ENCODE data around the gene PLEKHA5. TPM values are rescaled to one million over a fixed set of nuclear protein-coding genes. Genes with fewer than 3 reads are reported as not detected.
"Not testable (repeated sequence)": the region's sequence is repeated elsewhere in the genome, so short reads cannot be mapped to it uniquely, and the experiment has no call there.

Gene PLEKHA5
- polyA plus RNA-seq, 1 donor, result 14.7 TPM

DNA sequence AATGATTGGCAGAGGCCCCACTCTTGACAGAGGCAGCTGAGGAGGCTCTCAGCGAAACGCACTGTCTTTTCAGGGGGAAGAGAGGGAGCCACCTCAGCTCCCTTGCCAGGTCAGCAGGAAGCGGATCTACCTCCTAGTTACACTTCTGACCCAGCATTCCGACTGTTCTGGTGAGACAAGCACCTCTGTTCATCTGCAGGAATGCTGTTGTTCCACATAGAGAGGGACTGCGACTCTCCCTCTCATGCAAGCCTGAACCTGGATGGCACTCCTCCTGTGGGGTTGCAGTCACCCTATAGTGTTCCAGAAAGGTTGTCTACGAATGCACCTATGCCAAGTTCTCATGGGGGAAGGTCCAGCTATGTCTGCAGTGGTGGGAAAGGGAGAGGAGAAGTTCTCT, 272.7 kb downstream of the PLEKHA5 start:
- DNase-seq (ENCODE audit: low read depth), result no peak

DNA sequence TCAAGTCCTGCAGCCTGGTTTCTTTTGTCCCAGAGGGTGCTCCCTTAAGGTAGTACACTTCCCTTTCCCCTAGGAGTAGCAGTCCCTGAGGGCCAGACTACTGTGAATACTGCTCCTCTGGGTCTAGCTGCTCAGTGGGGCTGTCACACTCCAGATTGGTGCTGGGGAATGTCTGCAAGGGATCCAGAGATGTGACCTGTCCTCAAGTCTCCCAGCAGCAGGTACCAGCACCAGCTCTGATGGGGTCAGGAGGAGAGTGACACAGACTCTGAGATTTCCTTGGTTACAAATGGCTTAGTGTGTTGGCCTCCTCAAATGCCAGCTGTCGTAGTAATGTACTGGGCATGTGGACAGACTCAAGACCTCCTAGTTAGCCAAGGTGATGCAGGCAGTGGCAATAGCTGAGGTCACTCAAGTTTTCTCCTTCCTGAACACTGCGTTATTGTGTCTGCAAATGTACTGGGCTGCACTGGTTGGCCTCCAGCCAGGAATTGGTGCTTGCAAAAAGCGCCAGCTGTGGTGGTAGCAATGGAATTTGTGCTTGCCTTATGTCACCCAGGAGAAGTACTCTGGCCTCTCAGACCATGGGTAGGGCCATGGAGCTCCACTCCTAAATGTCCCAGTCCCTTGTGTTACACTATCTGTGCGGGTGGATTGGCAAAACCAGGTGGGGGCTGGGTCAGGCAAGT, 273.4 kb downstream of the PLEKHA5 start:
- no peak for DNase-seq (ENCODE audit: low read depth)

DNA sequence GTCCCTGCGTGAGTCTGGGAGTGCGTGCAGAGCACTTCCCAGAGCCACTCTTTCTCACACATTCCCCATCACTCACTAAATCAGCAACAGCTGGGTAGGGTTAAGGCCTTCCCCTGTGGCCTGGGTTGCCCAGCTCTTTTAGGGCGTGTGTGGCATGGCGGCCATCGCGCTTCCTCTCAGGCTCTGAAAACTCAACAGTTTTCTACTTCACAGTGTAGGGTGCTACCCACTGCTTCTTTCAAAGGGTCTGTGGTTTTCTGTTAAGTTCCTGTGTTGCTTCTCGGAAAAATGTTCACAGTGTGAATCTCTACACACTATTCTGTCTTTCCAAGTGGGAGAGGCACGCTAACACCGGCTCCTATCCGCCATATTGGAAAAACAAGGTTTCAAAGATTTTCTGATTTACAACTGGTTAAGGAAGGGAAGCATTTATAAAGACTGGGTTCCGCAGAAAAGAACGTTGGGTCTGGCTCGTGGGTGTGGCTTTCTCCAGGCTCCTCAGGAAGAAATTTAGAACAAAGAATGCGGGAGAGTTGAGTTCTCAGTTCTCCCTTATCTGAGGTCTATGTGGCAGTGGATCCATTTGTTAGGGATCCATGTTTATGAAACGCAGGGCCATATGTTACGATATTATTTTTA, 274.8 kb downstream of the PLEKHA5 start:
- DNase-seq (ENCODE audit: low read depth), result no peak

DNA sequence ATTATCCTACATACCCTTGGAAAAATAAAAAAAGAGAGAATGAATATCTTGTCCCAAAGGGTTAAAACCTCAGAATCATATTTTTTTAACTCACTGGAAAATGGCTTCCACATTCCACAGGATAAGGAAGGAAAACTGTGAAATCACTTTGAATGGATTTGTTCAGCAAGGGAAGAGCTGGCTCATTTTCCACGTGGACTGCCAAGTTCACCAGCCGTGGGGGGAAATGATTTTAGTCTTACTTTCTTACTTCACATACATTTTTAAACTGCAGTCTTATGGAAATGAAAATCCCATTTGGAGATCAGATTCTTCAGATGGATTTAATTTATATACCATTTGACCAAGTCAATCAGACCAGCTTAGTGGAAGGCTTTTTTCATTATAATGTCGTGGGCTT, 279.8 kb downstream of the PLEKHA5 start:
- DNase-seq (ENCODE audit: low read depth), result no peak

DNA sequence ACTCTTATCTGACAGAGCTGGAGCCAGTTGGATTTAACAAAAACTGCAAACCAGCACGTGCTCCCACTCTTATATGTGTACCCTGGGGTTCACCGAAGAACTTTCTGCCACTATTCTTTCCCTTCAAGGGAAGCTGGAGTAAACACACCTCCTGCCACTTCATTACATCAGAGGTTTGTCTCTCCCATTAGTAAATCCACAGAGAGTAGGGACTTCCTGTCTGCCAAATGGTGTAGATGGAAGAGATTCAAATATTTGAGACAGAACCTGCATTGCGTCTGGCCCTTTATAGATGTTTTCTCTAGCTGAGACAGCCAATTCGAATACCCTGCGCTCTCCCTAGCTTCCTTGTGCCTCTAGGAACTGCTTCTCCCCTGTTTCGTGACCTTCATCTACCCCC, 280.7 kb downstream of the PLEKHA5 start:
- DNase-seq (ENCODE audit: low read depth), result no peak

DNA sequence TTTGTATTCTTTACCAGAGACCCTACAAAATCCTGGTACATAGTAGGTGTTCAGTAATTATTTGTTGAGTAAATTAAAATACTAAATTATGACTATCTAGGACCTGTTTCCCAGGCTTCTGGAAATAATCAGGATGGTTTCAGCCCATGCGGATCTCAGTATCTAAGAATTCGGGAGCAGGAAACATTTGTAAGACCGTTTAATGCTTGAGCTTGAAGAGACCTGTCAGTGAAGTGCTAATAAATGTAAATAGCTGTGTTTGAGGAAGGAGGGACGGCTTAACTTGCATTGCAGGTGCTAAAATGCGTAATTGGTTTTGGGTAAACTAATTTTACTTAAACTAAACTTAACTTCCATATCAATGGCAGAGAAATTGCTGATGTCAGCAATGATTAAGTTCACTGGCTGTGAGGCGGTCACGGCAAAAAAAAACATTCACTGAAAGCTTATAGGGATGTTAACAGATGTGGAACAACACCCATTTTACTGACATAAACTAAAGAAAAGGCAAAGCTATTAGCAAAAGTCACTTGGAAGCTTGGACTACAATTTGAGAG, 281.2 kb downstream of the PLEKHA5 start:
- no peak for DNase-seq (ENCODE audit: low read depth)

DNA sequence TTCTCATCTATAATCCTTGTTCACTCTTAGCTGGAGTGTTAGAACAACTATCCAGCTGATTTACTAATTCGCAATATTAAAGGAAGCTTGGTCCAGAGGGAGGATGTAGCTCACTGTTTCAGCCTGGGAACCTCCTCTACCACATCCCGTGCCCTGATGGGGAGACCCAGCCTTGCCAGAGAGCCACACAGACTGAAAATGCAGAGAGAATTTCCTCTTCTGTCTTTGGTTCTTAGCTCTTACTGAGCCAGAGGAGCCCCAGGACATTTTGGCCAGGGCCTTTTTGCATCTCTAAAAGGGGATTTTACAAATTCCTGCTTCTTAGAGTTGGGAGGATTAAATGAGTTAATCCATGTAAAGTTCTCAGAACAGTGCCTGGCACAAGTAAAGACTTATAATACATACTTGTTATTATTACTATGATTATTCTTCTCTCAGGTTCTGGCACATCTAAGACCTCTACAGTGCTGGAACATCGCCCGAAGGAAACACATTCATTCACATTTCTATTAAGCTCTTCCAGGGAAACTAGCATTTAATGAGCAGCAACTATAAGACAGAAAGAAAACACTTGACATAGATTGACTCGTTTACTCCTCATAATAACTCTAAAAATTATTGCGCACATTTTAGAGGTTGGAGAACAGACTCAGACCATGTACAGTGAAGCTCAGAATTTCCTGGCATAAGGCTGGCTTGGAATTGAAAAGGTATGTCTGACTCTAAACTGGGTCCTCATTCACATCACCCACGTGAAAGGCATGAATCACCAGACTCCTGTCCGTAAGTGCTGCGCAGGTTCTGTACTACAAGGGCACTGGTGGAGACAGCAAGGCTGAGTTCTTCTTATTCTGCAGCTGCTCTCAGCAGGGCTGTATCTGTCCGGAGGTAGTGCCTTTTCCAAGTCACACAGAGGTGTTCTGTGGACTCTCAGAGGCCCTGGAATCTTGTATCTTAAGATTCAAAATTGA, 282.0 kb downstream of the PLEKHA5 start:
- DNase-seq (ENCODE audit: low read depth), result no peak

DNA sequence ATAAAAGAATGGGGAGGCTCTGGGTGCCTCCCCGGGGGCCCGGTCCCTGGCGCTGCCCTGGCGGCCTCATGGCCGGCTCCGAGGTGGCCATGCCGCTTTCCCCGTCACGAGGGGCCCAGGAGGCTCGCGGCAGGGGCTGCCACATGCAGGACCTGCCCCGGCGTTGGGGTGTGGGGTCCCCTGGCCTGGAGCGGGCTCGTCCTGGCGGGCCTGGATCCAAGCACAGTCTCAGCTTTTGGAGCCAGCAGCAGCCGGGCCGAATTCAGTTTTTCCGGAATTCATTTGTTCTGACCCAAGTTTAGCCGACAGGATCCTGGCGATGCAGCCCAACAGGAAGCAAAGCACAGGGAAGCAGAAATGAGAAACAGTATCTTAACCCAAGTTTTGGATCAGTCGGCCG, 283.3 kb downstream of the PLEKHA5 start:
- no peak for DNase-seq (ENCODE audit: low read depth)

DNA sequence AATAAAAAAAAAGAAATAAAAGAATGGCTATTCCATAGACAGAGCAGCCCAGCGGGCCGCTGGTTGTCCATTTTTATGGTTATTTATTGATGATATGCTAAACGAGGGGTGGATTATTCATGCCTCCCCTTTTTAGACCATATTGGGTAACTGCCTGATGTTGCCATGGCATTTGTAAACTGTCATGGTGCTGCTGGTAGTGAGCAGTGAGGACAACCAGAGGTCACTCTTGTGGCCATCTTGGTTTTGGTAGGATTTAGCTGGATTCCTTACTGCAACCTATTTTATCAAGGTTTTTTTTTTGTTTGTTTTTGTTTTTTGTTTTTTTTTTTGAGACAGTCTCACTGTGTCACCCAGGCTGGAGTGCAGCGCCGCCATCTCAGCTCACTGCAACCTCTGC, 284.0 kb downstream of the PLEKHA5 start:
- DNase-seq (ENCODE audit: low read depth), result not testable (repeated sequence)

DNA sequence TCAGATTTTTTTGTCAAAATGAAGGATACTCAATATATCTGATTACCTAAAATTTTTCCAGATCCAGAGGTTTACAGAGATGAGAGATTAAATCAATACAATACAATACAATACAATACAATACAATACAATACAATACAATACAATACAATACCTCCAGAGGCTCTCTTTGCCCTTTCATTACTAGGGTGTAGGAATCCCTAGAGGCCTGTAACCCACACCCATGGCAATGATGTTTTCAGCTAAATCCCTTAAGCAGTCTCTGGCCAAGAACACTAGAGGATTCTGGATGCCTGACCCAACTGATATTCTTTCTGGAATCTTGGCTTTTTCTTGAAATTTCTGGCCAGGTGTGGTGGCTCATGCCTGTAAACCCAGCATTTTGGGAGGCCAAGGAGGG, 286.0 kb downstream of the PLEKHA5 start:
- no peak for DNase-seq (ENCODE audit: low read depth)

DNA sequence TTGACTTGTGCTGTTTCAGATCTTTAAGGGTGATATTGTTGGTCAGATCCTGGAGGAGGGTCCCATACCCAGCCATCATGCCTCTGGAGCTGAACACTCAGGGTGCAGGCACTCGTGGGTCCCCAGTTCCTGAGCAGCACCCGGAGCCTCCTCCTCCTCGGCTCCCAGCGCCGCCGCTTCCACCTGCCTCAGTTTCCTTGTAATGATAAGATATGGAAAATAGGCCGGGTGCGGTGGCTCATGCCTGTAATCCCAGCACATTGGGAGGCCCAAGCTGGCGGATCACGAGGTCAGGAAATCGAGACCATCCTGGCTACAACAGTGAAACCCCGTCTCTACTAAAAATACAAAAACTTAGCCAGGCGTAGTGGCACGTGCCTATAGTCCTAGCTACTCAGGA, 289.6 kb downstream of the PLEKHA5 start:
- no peak for DNase-seq (ENCODE audit: low read depth)

DNA sequence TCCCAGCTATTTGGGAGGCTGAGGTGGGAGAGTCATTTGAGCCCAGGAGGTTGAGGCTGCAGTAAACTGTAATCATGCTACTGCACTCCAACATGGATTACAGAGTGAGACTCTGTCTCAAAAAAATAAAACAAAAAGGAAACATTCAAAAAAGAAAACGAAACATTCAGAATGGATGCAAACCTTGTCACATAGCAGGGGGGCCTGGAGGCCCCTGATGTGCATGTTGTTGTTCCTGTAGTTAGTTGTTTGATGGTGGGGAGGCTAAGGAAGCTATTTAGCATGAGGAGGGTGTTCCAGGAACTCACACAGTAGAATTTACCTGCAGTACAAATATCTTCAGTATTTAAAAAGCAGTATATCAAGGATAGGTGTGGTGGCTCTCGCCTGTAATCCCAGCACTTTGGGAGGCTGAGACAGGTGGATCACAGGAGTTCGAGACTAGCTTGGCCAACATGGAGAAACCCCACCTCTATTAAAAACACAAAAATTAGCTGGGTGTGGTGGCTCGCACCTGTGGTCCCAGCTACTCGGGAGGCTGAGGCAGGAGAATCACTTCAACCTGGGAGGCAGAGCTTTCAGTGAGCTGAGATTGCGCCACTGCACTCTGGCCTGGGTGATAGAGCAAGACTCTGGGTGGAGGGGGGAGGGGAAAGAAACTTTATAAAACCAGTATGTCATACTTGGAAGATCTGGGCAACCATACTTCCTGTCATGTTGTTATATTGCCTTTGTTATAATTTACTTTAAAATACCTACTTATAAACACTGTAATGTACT, 292.2 kb downstream of the PLEKHA5 start:
- DNase-seq (ENCODE audit: low read depth), result no peak

DNA sequence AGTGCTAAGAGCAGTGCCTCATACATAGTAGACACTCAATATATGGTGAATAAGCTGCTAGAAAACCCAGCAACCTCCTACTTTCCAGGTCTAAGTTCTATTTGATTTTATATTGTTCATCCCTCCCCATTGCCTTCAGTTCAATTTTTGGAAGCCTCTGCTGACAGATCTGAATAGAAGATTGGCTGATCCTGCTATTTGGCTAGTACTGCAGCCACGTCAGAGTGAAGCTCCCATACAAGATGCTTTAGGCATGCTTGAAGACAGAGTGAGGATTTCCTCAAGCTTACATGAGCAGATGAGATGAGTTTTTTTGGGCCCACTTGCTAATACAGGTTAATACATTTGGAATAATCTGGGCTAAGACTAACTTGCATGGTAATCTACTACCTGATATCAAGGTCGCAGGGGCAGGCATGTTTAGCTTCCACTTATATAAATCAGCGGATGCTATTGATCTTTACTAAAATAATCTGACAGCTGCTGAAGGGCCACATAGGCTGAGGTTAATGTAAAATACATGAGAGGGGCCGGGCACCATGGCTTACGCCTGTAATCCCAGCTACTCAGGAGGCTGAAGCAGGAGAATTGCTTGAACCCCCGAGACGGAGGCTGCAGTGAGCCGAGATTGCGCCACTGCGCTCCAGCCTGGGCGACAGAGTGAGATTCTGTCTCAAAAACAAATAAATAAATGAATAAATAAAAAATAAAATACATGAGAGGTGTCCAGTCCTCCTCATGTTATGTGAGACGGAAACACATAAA, 293.8 kb downstream of the PLEKHA5 start:
- DNase-seq (ENCODE audit: low read depth), result no peak
